GM23338 (cell line): Measurements from ENCODE around the gene SNN. TPM values are rescaled to one million over a fixed set of nuclear protein-coding genes. Genes with fewer than 3 reads are reported as not detected.

ENCODE experiments used
- ATAC-seq: fragments of 200-7000 bp; cut with Tn5 transposase; 3 replicates; pipeline ENCODE4 v1.9.1; 2020
- DNase-seq: peaks from one replicate; pipeline ENCODE4 v3.0.0-alpha.2; 2015; ENCODE audit warnings: low spot score
- H2AFZ ChIP-seq: fragments of 200-600 bp; sonication (generic); 2 replicates; pipeline ENCODE4 v1.8.0; 2016; ENCODE audit warnings: antibody characterized with exemption, mild to moderate bottlenecking, moderate library complexity
- H3F3A ChIP-seq: fragments of 200-600 bp; sonication (generic); replicated peaks from 2 replicates; pipeline ENCODE4 v1.8.0; 2017; ENCODE audit warnings: antibody characterized with exemption, mixed run types, low read depth
- H3K27ac ChIP-seq: fragments of 200-600 bp; sonication (generic); 2 replicates; pipeline ENCODE4 v1.6.1; 2016; ENCODE audit warnings: low read depth
- H3K27me3 ChIP-seq: fragments of 200-600 bp; sonication (generic); 2 replicates; pipeline ENCODE4 v1.8.0; 2016; ENCODE audit warnings: mild to moderate bottlenecking, mixed run types, moderate library complexity; ENCODE audit not compliant: insufficient read depth
- H3K36me3 ChIP-seq: fragments of 200-600 bp; sonication (generic); 2 replicates; pipeline ENCODE4 v1.8.0; 2016; ENCODE audit warnings: mild to moderate bottlenecking; ENCODE audit not compliant: insufficient read depth
- H3K4me1 ChIP-seq: fragments of 200-600 bp; sonication (generic); 2 replicates; pipeline ENCODE4 v1.8.0; 2016; ENCODE audit warnings: mild to moderate bottlenecking, moderate library complexity; ENCODE audit not compliant: insufficient read depth
- H3K4me2 ChIP-seq: fragments of 200-600 bp; sonication (generic); 2 replicates; pipeline ENCODE4 v1.7.1; 2017; ENCODE audit warnings: mixed run types
- H3K4me3 ChIP-seq: fragments of 200-600 bp; sonication (generic); 2 replicates; pipeline ENCODE4 v1.6.1; 2016; ENCODE audit warnings: mixed run types
- H3K79me2 ChIP-seq: fragments of 200-600 bp; sonication (generic); replicated peaks from 2 replicates; pipeline ENCODE4 v1.8.0; 2017; ENCODE audit warnings: mild to moderate bottlenecking; ENCODE audit not compliant: insufficient read depth
- H3K9me2 ChIP-seq: fragments of 200-600 bp; sonication (generic); 2 replicates; pipeline ENCODE4 v1.8.0; 2017; ENCODE audit not compliant: insufficient read depth
- H4K20me1 ChIP-seq: fragments of 200-600 bp; sonication (generic); replicated peaks from 2 replicates; pipeline ENCODE4 v1.8.0; 2017; ENCODE audit warnings: mild to moderate bottlenecking; ENCODE audit not compliant: insufficient read depth
- H3K27ac Mint-ChIP-seq: 2 replicates; pipeline ENCODE4 v1.8.0; 2020; ENCODE audit warnings: inconsistent platforms, mild to moderate bottlenecking, moderate library complexity, mixed read lengths
- H3K27me3 Mint-ChIP-seq: 3 replicates; pipeline ENCODE4 v1.8.0; 2022; ENCODE audit warnings: low read depth, mild to moderate bottlenecking, moderate library complexity, mixed read lengths, inconsistent platforms; ENCODE audit not compliant: insufficient read depth, poor library complexity
- H3K36me3 Mint-ChIP-seq: 3 replicates; pipeline ENCODE4 v1.8.0; 2021; ENCODE audit warnings: low read depth, mild to moderate bottlenecking, inconsistent platforms, moderate library complexity, mixed read lengths
- H3K4me1 Mint-ChIP-seq: 3 replicates; pipeline ENCODE4 v1.8.0; 2020; ENCODE audit warnings: mild to moderate bottlenecking, inconsistent platforms, mixed read lengths
- H3K4me3 Mint-ChIP-seq: 3 replicates; pipeline ENCODE4 v1.8.0; 2021; ENCODE audit warnings: moderate library complexity, mild to moderate bottlenecking, inconsistent platforms, mixed read lengths
- H3K9me3 Mint-ChIP-seq: 3 replicates; pipeline ENCODE4 v1.8.0; 2020; ENCODE audit warnings: moderate library complexity, mild to moderate bottlenecking, inconsistent platforms, mixed read lengths
- CREB1 ChIP-seq: fragments of 250-450 bp; sonication (Bioruptor Pico); IDR thresholded peaks from 2 replicates; pipeline ENCODE4 v1.5.0; 2020; ENCODE audit warnings: low read depth, mild to moderate bottlenecking, moderate library complexity
- CTCF ChIP-seq, 2 experiments: fragments of 200-600 bp in 1 of 2; sonication (generic) in 1 of 2; conservative IDR thresholded peaks; 2 replicates each; pipeline versions ENCODE4 v1.5.1 to v1.6.1; 2016 to 2017; ENCODE audit warnings: antibody characterized with exemption in 2 of 2, low read depth in 2 of 2, mild to moderate bottlenecking in 2 of 2, moderate library complexity in 1 of 2
- ETS1 ChIP-seq: IDR thresholded peaks from 2 replicates; pipeline ENCODE4 v1.6.1; 2016; ENCODE audit warnings: antibody characterized with exemption
- EZH2 ChIP-seq: fragments of 200-600 bp; sonication (generic); IDR thresholded peaks from one replicate; pipeline ENCODE4 v1.8.0; 2017; ENCODE audit warnings: antibody characterized with exemption, mild to moderate bottlenecking, low read depth; ENCODE audit not compliant: unreplicated experiment
- EZH2phosphoT487 ChIP-seq: fragments of 200-600 bp; sonication (generic); IDR thresholded peaks from one replicate; pipeline ENCODE4 v1.8.1; 2018; ENCODE audit warnings: antibody characterized with exemption; ENCODE audit not compliant: unreplicated experiment
- JUNB ChIP-seq: IDR thresholded peaks from one replicate; pipeline ENCODE4 v1.6.1; 2016; ENCODE audit warnings: antibody characterized with exemption; ENCODE audit not compliant: unreplicated experiment
- NANOG ChIP-seq: IDR thresholded peaks from 2 replicates; pipeline ENCODE4 v1.6.1; 2016; ENCODE audit warnings: antibody characterized with exemption, borderline replicate concordance
- POLR2AphosphoS5 ChIP-seq: IDR thresholded peaks from 2 replicates; pipeline ENCODE4 v1.6.1; 2016; ENCODE audit warnings: antibody characterized with exemption, low read depth
- REST ChIP-seq: IDR thresholded peaks from one replicate; pipeline ENCODE4 v1.6.1; 2018; ENCODE audit warnings: antibody characterized with exemption; ENCODE audit not compliant: unreplicated experiment
- STAT1 ChIP-seq: IDR thresholded peaks from one replicate; pipeline ENCODE4 v1.6.1; 2016; ENCODE audit warnings: antibody characterized with exemption; ENCODE audit not compliant: unreplicated experiment
- ZNF114 ChIP-seq: fragments of 250-450 bp; sonication (Bioruptor Pico); IDR thresholded peaks from 2 replicates; pipeline ENCODE4 v1.5.0; 2020; ENCODE audit warnings: mild to moderate bottlenecking, moderate library complexity
- ZNF331 ChIP-seq: fragments of 250-450 bp; sonication (Bioruptor Pico); IDR thresholded peaks from 2 replicates; pipeline ENCODE4 v1.5.0; 2020; ENCODE audit warnings: low read depth, mild to moderate bottlenecking, moderate library complexity
- ZNF462 ChIP-seq: fragments of 250-450 bp; sonication (Bioruptor Pico); IDR thresholded peaks from 2 replicates; pipeline ENCODE4 v1.5.0; 2020; ENCODE audit warnings: mild to moderate bottlenecking, moderate library complexity
- polyA plus RNA-seq: library from polyadenylated mRNA; unstranded; fragments of >200 nt; fragmentation: Nextera tagmentation; extraction: Ambion mirVana; gene quantifications from 2 replicates; pipeline ENCODE4 v1.2.1, GENCODE V29; 2016
- total RNA-seq: library from RNA; depleted of rRNA; stranded (reverse); fragments of >200 nt; shearing (Covaris generic); gene quantifications from 2 replicates; pipeline ENCODE4 v1.2.3, GENCODE V29; 2014

The SNN gene
- total and polyA plus RNA-seq, 2 experiments from 2014 or later = 19.0 to 63.3 TPM

- no peaks in the 10 kb centered on the region for H3K9me2 ChIP-seq
- H3K4me1 ChIP-seq = peaks cover 20% of the 10 kb centered on the region
- H4K20me1 ChIP-seq = peaks cover 37% of the 10 kb centered on the region
- no peak for DNase-seq
- H3K36me3 ChIP-seq = no peaks in the 10 kb centered on the region
- no peak for ATAC-seq
- Mint-ChIP-seq H3K27ac (peak overlapping the region; percentile 75), H3K4me1 (peaks cover 52% of the 10 kb centered on the region), H3K27me3 (peaks cover 16% of the 10 kb centered on the region), H3K9me3 (no peaks in the 10 kb centered on the region), H3K4me3 (peak overlapping the region; percentile 76), H3K36me3 (no peaks in the 10 kb centered on the region; the same call in 2 of the 3 replicates)
- H3K27me3 ChIP-seq = 0 out of 2 replicates have a peak, but pooled peaks cover 3% of the 10 kb centered on the region
- no peak overlapping the region for H2AFZ ChIP-seq
- 0 out of 2 replicates have a peak, but pooled peaks cover 7% of the 10 kb centered on the region for H3F3A ChIP-seq
- H3K4me2 ChIP-seq = peak overlapping the region; percentile 90
- TF ChIP-seq ZNF462 (CRISPR knock-in tag) = no peak
- TF ChIP-seq ETS1 = no peak
- TF ChIP-seq NANOG = no peak
- TF ChIP-seq EZH2 = no peak
- no peak for TF ChIP-seq CTCF (conservative IDR thresholded peaks at IDR 0.05; ENCODE audit: low read depth in 2 of 2)
- no peak for TF ChIP-seq EZH2phosphoT487
- TF ChIP-seq ZNF114 = no peak
- no peak for TF ChIP-seq JUNB
- no peak for TF ChIP-seq REST
- no peak for TF ChIP-seq POLR2AphosphoS5
- TF ChIP-seq STAT1 = no peak
- no peak for TF ChIP-seq CREB1 (CRISPR knock-in tag)
- TF ChIP-seq ZNF331 = no peak
- H3K27ac ChIP-seq = no peak overlapping the region
- peak overlapping the region; percentile 85 for H3K4me3 ChIP-seq
- peaks cover 57% of the 10 kb centered on the region for H3K79me2 ChIP-seq
These were observed 2.2 kb downstream of the SNN start for GRCh38 chr16:11670171-11671131.
